ENCODE results near the gene ZBTB43. TPM values are rescaled to one million over a fixed set of nuclear protein-coding genes. Genes with fewer than 3 reads are reported as not detected.

ZBTB43 gene
- polyA plus RNA-seq, 1 donor from 2014 or later = 12.3 TPM

GRCh38 chr9:126797903-126798302, 6.9 kb upstream of the ZBTB43 start:
- no peaks in the 10 kb centered on the region for H3K36me3 ChIP-seq (ENCODE audit: insufficient read depth, low read length)
- H3K9me2 ChIP-seq (ENCODE audit: insufficient read depth, low read length) = no peaks in the 10 kb centered on the region
- no peak overlapping the region for H3K27ac ChIP-seq (ENCODE audit: low read length)
- H3F3A ChIP-seq (ENCODE audit: insufficient read depth, low read length, poor library complexity, severe bottlenecking) = no peaks in the 10 kb centered on the region
- H2AFZ ChIP-seq (ENCODE audit: low read depth, low read length) = no peak overlapping the region
- TF ChIP-seq TAF1 (IDR thresholded peaks at IDR 0.05; ENCODE audit: low read depth) (no peak), EP300 (conservative IDR thresholded peaks at IDR 0.05; ENCODE audit: poor library complexity, severe bottlenecking) (no peak), SMC3 (conservative IDR thresholded peaks at IDR 0.05; ENCODE audit: poor library complexity) (no peak), MXI1 (conservative IDR thresholded peaks at IDR 0.05; ENCODE audit: poor library complexity, severe bottlenecking) (no peak), POLR2AphosphoS5 (IDR thresholded peaks at IDR 0.05) (no peak), CTCF (IDR thresholded peaks at IDR 0.05; ENCODE audit: poor library complexity, severe bottlenecking) (no peak), REST (IDR thresholded peaks at IDR 0.05; ENCODE audit: borderline replicate concordance) (no peak), EZH2 (IDR thresholded peaks at IDR 0.05; ENCODE audit: borderline replicate concordance, insufficient read depth, low read length, poor library complexity, severe bottlenecking) (no peak), RAD21 (conservative IDR thresholded peaks at IDR 0.05) (no peak)
- no peak overlapping the region for H3K4me2 ChIP-seq (ENCODE audit: low read length)
- H3K9ac ChIP-seq (ENCODE audit: low read length) = no peak overlapping the region
- no peaks in the 10 kb centered on the region for H4K20me1 ChIP-seq (ENCODE audit: insufficient read depth)
- no peak overlapping the region for H3K4me3 ChIP-seq (ENCODE audit: low read length)
- H3K9me3 ChIP-seq (ENCODE audit: low read length) = no peaks in the 10 kb centered on the region
- H3K79me2 ChIP-seq (replicated peaks; ENCODE audit: insufficient read depth, low read length) = no peaks in the 10 kb centered on the region
- no peaks in the 10 kb centered on the region for H3K27me3 ChIP-seq (ENCODE audit: insufficient read depth, low read depth, low read length)

- TF ChIP-seq POLR2AphosphoS5 (IDR thresholded peaks at IDR 0.05) (no peak), TAF1 (IDR thresholded peaks at IDR 0.05; ENCODE audit: low read depth) (no peak), MXI1 (conservative IDR thresholded peaks at IDR 0.05; ENCODE audit: poor library complexity, severe bottlenecking) (no peak), EZH2 (IDR thresholded peaks at IDR 0.05; ENCODE audit: borderline replicate concordance, insufficient read depth, low read length, poor library complexity, severe bottlenecking) (no peak), RAD21 (conservative IDR thresholded peaks at IDR 0.05) (no peak), CTCF (IDR thresholded peaks at IDR 0.05; ENCODE audit: poor library complexity, severe bottlenecking) (no peak), EP300 (conservative IDR thresholded peaks at IDR 0.05; ENCODE audit: poor library complexity, severe bottlenecking) (no peak), SMC3 (conservative IDR thresholded peaks at IDR 0.05; ENCODE audit: poor library complexity) (no peak), REST (IDR thresholded peaks at IDR 0.05; ENCODE audit: borderline replicate concordance) (no peak)
These were observed 5.8 kb upstream of the ZBTB43 start for GRCh38 chr9:126799034-126799433.

More at GRCh38 chr9:126799034-126799433, 5.8 kb upstream of the ZBTB43 start:
- no peaks in the 10 kb centered on the region for H4K20me1 ChIP-seq (ENCODE audit: insufficient read depth)
- H3K27ac ChIP-seq (ENCODE audit: low read length) = no peak overlapping the region
- no peaks in the 10 kb centered on the region for H3F3A ChIP-seq (ENCODE audit: insufficient read depth, low read length, poor library complexity, severe bottlenecking)
- no peaks in the 10 kb centered on the region for H3K79me2 ChIP-seq (replicated peaks; ENCODE audit: insufficient read depth, low read length)
- no peaks in the 10 kb centered on the region for H3K9me3 ChIP-seq (ENCODE audit: low read length)
- H3K27me3 ChIP-seq (ENCODE audit: insufficient read depth, low read depth, low read length) = no peaks in the 10 kb centered on the region
- H3K9ac ChIP-seq (ENCODE audit: low read length) = no peak overlapping the region
- H3K4me2 ChIP-seq (ENCODE audit: low read length) = no peak overlapping the region
- H2AFZ ChIP-seq (ENCODE audit: low read depth, low read length) = no peak overlapping the region
- no peaks in the 10 kb centered on the region for H3K36me3 ChIP-seq (ENCODE audit: insufficient read depth, low read length)
- no peak overlapping the region for H3K4me3 ChIP-seq (ENCODE audit: low read length)
- no peaks in the 10 kb centered on the region for H3K9me2 ChIP-seq (ENCODE audit: insufficient read depth, low read length)

All from neural cell (in vitro differentiated cells).